K562 (cell line): ENCODE data around the gene NEK2. TPM values are rescaled to one million over a fixed set of nuclear protein-coding genes. Genes with fewer than 3 reads are reported as not detected.

ENCODE experiments used
- CBFA2T2 ChIP-seq: fragments of 450-650 bp; conservative IDR thresholded peaks from 2 replicates; pipeline ENCODE4 v1.6.1; 2017; ENCODE audit warnings: mild to moderate bottlenecking
- DACH1 ChIP-seq: fragments of 450-650 bp; IDR thresholded peaks from 2 replicates; pipeline ENCODE4 v1.6.1; 2018; ENCODE audit not compliant: partially characterized antibody
- E2F3 ChIP-seq: fragments of 250-450 bp; sonication (Bioruptor Pico); IDR thresholded peaks from 2 replicates; pipeline ENCODE4 v1.4.0; 2020; ENCODE audit warnings: mild to moderate bottlenecking
- ETS2 ChIP-seq: IDR thresholded peaks from 2 replicates; pipeline ENCODE4 v1.6.1; 2016; ENCODE audit warnings: borderline replicate concordance, missing genetic modification characterization, mild to moderate bottlenecking, moderate library complexity, missing compliant biosample characterization; ENCODE audit not compliant: poor library complexity, severe bottlenecking
- ETV6 ChIP-seq, 3 experiments: fragments of 150-350 bp in 1 of 3; sonication (generic) in 1 of 3; formaldehyde crosslinking in 1 of 3; IDR thresholded peaks; 2 replicates each; pipeline versions ENCODE4 v1.6.1 to v1.8.0; 2014 to 2022; ENCODE audit warnings: borderline replicate concordance in 2 of 3, low read depth in 2 of 3, antibody characterized with exemption in 1 of 3, low read length in 1 of 3, mild to moderate bottlenecking in 1 of 3, missing genetic modification reagents in 1 of 3
- HDAC3 ChIP-seq: fragments of 450-650 bp; IDR thresholded peaks from 2 replicates; pipeline ENCODE4 v1.6.1; 2018; ENCODE audit warnings: borderline replicate concordance, mild to moderate bottlenecking, moderate library complexity; ENCODE audit not compliant: partially characterized antibody
- PML ChIP-seq: IDR thresholded peaks from 2 replicates; pipeline ENCODE4 v1.6.1; 2012; ENCODE audit warnings: low read length, inconsistent platforms
- POLR3A ChIP-seq: IDR thresholded peaks from 2 replicates; pipeline ENCODE4 v1.6.1; 2011; ENCODE audit warnings: borderline replicate concordance, mild to moderate bottlenecking, moderate library complexity; ENCODE audit not compliant: insufficient read length, insufficient read depth; ENCODE audit errors: extremely low read depth
- RERE ChIP-seq: sonication (generic); formaldehyde crosslinking; IDR thresholded peaks from 2 replicates; pipeline ENCODE4 v1.8.0; 2023; ENCODE audit warnings: missing genetic modification reagents, mild to moderate bottlenecking, borderline replicate concordance
- STAG1 ChIP-seq: sonication (generic); formaldehyde crosslinking; IDR thresholded peaks from 2 replicates; pipeline ENCODE4 v1.5.0; 2020; ENCODE audit warnings: missing genetic modification reagents, borderline replicate concordance
- ZBTB34 ChIP-seq: fragments of 250-450 bp; sonication (Bioruptor Pico); IDR thresholded peaks from 2 replicates; pipeline ENCODE4 v1.8.0; 2021; ENCODE audit warnings: mild to moderate bottlenecking, moderate library complexity
- ZKSCAN3 ChIP-seq: fragments of 250-450 bp; sonication (Bioruptor Pico); IDR thresholded peaks from 2 replicates; pipeline ENCODE4 v1.4.0; 2020
- ZNF12 ChIP-seq: sonication (generic); formaldehyde crosslinking; IDR thresholded peaks from 2 replicates; pipeline ENCODE4 v1.4.0; 2020; ENCODE audit warnings: mild to moderate bottlenecking, missing genetic modification reagents
- ZNF511 ChIP-seq: sonication (generic); formaldehyde crosslinking; IDR thresholded peaks from 2 replicates; pipeline ENCODE4 v1.8.0; 2022; ENCODE audit warnings: mild to moderate bottlenecking, missing genetic modification reagents
- ZNF518B ChIP-seq: fragments of 250-450 bp; sonication (Bioruptor Pico); IDR thresholded peaks from 2 replicates; pipeline ENCODE4 v1.5.0; 2021; ENCODE audit warnings: mild to moderate bottlenecking, moderate library complexity
- polyA plus RNA-seq, 8 experiments: library from polyadenylated mRNA; depleted of rRNA in 4 of 8; stranded (reverse) in 5 of 8; unstranded in 3 of 8; fragments of >200 nt; fragmentation: Nextera tagmentation in 2 of 8; fragmentation: Illumina TruSeq in 1 of 8; extraction: Ambion mirVana in 2 of 8; extraction: Trizol in 1 of 8; gene quantifications; 2 replicates each; pipeline versions ENCODE4 v1.2.1 to v1.2.3, GENCODE V29; 2011 to 2014; ENCODE audit warnings: inconsistent platforms in 1 of 8, missing spikeins in 1 of 8
- total RNA-seq, 7 experiments: library from RNA; depleted of rRNA in 6 of 7; stranded (reverse); fragments of >200 nt in 6 of 7; fragmentation: Illumina TruSeq in 2 of 7; extraction: Trizol in 2 of 7; gene quantifications; 2 replicates each; pipeline versions ENCODE4 v1.2.1 to v1.2.3, GENCODE V29; 2011 to 2021; ENCODE audit warnings: low replicate concordance in 1 of 7

NEK2 gene
- total and polyA plus RNA-seq, 9 of the 15 experiments (the other 6 are each of a cell fraction or from before 2014, with no cell fraction given) = 30.0 to 74.7 (median 66.4) TPM

GRCh38 chr1:211698161-211699026 is 23.0 kb upstream of the NEK2 start (continued):
- no peak for TF ChIP-seq RERE (CRISPR knock-in tag)
- peak; percentile 87; the same call in 1 of the 2 replicates for TF ChIP-seq STAG1 (CRISPR knock-in tag)
- no peak for TF ChIP-seq ETS2 (tag)
- peak; percentile 62; the same call in 1 of the 2 replicates for TF ChIP-seq E2F3 (CRISPR knock-in tag)
- TF ChIP-seq ETV6 (IDR thresholded peaks at IDR 0.05; ENCODE audit: borderline replicate concordance in 1 of 2, low read depth in 2 of 2, low read length in 1 of 2) = no peak
- no peak for TF ChIP-seq ETV6 (CRISPR knock-in tag; IDR thresholded peaks at IDR 0.05; ENCODE audit: borderline replicate concordance)
- no peak for TF ChIP-seq ZKSCAN3
- no peak; the same call in 1 of the 2 replicates for TF ChIP-seq ZNF511
- TF ChIP-seq CBFA2T2 = no peak
- TF ChIP-seq POLR3A = no peak
- no peak for TF ChIP-seq HDAC3
- TF ChIP-seq DACH1 = no peak
- no peak for TF ChIP-seq ZNF12 (CRISPR knock-in tag)
- no peak for TF ChIP-seq ZBTB34 (CRISPR knock-in tag)
- TF ChIP-seq ZNF518B = no peak
- TF ChIP-seq PML = no peak
